ENCODE measurements around the gene COMT.
"Not testable (repeated sequence)": the region's sequence is repeated elsewhere in the genome, so short reads cannot be mapped to it uniquely, and the experiment has no call there.

The COMT gene

GRCh38 chr22:19941365-19942082, at the start of gene COMT, which contains the start of gene TXNRD2:
COMT (plus strand) TSS chr22:19941772; CDS start chr22:19962527, 20,755 bp downstream.
TXNRD2 (minus strand) TSS chr22:19941818; CDS start chr22:19941803, 15 bp downstream.
- DNase-seq (ENCODE audit: low read depth) = no peak

DNA sequence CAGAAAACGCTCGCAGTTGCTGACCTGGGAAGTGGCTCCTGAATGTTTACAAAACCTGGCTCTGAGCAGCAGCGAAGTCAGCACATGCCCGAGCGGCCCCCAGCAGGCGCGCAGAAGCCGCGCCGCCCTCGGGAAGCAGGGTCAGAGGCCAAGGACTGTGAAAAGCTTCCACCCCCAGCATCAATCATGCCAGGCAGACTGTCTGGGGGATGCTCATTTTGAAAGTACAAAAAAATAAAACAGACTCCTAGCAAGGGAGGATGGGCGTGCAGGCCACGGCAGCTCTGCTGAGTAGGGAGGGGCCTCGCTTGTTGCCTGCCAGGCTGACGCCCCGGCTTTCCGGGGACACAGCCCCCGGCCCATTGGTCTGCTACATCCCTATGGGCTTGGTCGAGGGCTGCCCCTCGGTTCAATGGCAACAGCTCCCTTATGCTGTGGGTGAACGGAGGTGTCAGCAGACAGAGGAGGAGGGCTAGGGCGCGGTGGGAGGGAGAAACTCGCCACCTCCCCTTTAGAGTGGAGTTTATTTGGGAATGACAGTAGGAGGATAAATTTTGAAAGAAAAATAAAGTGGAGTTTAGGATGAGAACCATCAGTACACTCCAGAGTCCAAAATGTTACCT, 49.2 kb upstream of the COMT start:
- no peak for DNase-seq (ENCODE audit: low read depth)

DNA sequence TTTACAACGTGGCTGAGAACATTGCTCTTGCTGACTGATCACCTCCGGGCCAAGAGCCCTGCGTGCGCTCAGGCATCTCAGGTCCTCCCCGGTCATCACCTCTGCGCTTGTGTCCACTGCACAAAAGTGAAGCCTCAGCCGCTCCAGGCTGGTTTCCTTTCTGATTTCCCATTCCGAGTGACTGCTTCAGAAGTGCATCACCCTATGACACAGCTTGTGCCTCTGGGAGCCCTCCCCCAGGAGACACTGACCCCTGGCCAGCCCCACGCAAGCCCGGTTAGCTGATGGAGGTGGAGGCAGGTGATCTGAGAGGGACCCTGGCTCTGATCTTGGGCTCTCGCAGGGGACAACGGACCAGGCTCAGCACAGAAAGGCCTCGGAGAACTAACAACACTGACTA, 48.6 kb upstream of the COMT start:
- DNase-seq (ENCODE audit: low read depth) = no peak

DNA sequence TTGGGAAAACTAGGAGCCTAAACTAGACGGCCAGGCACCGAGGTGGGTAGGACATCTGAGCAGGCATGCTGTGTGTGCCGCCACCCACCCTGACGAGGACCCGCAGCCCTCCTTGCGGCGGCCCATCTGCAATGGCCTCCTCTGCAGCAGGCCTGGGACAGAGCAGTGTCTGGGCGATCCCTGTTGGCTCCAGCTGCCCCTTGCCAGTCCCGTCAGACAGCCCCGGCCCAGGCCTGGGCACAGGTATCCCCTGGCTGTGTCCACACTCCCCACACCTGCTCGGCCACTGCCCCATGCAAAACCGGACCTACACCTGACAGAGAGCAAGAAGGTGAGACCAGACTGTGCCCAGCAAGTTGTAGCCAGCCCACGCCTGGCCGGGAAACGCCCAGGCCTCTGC, 48.2 kb upstream of the COMT start:
- DNase-seq (ENCODE audit: low read depth) = no peak

- no peak for DNase-seq (ENCODE audit: low read depth)
These were observed 46.3 kb upstream of the COMT start for GRCh38 chr22:19895160-19895849.

GRCh38 chr22:19896665-19897355, 44.8 kb upstream of the COMT start:
- no peak for DNase-seq (ENCODE audit: low read depth)

DNA sequence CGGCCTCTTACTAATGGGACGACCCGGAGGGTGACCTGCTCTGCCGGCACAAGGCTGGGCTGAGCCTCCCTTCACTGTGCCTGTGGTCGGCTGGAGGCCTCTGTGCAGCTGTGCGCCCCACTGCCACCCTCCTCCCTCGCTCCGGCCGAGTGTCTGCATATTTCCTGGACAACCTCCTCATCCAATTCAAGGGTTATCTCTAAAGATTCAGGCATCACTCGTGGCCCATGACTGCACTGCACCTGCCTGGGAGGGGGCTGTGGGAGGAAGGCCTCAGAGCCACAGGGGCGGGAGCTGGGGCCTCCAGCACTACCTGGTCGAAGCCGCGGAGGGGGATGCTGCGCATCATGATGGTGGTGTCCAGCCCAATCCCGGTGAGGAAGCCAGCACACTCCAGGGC, 43.8 kb upstream of the COMT start:
- DNase-seq (ENCODE audit: low read depth) = no peak

GRCh38 chr22:19898145-19898544, 43.4 kb upstream of the COMT start:
- no peak for DNase-seq (ENCODE audit: low read depth)

- DNase-seq (ENCODE audit: low read depth) = no peak
These were observed 42.6 kb upstream of the COMT start for GRCh38 chr22:19898831-19899567.

DNA sequence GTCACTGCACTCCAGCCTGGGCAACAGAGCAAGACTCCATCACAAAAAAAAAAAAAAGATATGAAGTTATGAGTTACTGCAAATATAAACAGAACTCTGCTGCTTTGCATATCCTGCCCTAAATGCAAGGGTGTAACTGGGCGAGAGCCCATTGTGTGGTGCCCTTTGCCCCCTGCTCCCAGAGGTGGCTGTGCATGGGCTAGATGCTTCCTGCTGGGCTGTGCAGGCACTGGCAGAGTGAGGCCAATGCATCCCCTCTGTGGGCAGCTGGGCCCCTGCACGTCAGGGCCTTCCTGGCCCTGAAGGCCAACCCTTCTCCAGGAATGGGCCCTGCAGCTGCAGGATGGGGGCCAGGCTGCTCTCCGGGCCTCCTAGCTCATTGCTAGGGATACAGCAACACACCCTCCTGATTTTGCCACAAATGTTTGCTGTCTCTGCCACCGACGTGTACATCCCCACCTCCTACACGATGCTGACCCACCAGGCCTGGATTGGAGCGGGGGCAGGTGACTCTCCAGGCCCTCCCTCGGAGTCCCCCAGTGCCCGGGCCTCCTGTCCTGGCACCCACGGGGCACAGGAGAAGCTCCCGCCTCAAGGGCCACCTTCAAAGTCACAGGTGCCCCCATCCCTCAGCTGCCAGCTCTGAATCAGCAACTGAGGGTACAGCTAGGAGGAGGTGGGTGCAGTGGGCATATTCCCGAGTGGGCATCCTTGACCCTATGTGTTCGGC, 40.7 kb upstream of the COMT start:
- DNase-seq (ENCODE audit: low read depth) = no peak

DNA sequence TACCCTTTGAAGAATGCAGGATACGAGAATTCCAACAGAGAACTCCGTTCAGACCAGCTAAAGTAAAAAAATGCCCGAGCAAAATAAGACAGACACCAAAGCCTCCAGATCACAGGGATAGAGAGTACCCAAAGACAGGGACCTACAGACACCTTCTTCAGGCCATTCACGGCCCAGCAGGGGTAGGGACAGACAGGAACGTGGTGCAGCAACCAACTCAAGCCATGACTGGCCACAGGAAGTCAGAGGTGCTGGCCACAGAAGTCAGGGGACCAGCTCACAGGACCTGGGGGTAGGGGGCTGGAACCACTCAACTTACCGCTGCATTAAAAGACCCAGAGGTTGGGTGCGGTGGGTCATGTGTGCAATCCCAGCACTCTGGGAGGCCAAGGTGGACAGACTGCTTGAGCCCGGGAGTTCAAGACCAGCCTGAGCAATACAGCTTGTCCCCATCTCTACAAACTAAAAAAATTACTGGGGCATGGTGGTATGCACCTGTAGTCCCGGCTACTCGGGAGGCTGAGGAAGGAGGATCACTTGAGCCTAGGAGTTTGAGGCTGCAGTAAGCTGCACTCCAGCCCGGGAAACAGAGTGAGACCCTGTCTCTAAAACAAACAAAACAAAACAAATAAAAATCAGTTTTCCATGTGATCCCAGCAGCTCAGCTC, 39.9 kb upstream of the COMT start:
- DNase-seq (ENCODE audit: low read depth) = no peak

DNA sequence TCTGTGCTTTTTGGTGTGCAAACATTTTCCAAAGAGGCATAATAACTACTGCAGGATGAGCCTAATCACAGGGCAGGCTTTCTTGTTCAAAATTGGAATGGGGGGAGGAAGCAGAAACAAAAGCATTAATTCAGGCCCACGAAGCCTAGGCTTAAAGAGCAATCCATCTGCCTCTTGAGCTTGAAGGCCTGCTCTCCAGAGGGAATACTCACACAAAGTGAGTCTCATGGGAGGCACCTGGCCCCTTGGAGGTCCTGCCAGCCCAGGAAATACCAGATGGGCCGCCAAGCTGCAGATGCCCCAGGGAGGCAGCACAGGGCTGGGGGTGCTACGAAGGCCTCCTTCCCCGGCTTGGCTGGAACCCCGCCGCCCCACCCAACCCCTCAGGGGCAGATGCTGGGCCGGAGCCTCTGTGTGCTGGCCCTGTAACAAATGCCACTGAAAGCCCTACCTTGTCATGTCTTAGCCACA, 39.3 kb upstream of the COMT start:
- DNase-seq (ENCODE audit: low read depth) = no peak

DNA sequence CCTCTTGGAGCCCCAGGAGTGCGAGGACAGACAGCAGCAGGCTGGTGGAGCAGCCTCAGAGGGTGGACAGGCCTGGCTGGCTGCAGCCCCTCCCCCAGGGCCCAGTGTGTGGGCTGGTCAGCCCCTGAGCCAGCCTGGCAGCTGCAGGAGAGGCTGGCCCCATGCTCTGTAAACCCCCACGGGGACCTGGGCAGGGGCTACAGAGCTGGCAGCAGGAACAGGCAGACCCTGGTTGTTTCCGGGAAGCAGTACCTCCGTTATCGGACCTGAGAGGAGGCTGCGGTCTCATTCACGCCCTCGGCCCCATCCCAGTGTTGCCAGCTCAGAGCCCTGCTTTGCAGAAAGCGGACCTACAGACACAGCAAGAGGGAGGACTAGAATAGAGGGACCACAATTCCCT, 38.5 kb upstream of the COMT start:
- DNase-seq (ENCODE audit: low read depth) = no peak

GRCh38 chr22:19903513-19903912, 38.1 kb upstream of the COMT start:
- DNase-seq (ENCODE audit: low read depth) = no peak

GRCh38 chr22:19904174-19904856, 37.3 kb upstream of the COMT start:
- no peak for DNase-seq (ENCODE audit: low read depth)

DNA sequence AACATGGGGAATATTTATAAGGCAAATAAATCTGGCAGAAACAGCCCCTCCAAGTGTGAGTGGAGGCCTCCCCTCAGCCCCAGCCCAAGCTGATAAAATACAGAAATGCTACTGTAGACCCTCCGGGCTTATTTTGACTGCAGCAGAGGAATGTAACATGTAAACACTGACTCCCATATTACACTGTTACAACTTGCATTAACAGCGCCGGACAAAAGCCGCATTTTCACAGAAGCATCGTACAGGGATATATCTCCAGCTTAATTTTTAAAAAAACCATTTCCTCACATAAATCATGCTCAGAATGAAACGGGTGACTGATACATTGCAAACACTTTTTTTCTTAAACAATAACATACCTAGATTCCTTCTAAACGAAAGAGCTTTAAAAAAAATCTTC, 36.6 kb upstream of the COMT start:
- DNase-seq (ENCODE audit: low read depth) = no peak

DNA sequence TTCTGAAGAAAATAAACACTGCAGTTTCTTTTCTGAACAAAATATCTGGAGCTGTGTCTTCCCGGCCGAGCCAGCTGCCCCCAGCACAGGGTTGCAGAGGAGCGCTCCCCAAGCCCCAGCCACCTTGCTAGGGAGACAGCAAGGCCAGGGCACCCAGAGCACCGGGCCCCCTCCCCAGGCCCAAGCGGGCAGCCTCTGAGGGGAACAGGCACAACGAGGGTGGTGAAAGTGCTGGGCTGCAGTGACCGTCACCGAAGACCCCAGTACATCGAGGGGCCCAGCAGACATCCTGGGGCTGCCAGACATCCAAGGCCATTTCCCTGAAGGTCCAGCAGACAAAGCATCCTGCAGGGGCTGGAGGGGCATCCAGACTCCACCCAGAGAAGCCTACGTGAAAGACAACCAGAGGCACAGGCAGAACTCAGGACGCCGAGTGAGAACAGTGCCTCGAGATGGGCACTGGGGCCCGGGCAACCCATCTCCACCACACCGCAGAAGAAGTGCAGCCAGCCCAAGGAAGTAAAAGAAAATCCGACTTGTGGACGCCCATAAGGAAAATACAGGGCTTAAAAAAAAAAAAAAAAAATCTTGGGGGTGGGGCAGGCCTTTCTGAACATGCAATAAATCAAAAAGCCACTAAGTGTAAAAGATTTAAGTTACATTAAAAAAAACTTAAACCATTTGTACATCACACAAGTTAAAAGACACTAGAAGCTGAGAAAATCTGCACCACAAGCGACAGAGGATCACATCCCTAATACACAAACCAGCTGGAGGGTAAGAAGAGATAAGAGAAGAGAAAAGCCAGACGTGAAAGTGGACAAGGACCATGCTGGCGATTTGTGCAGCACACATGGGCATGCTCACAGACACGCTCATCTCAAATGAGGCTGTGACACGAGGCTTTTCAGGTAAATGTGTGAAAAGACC, 36.0 kb upstream of the COMT start:
- no peak for DNase-seq (ENCODE audit: low read depth)

- not testable (repeated sequence) for DNase-seq (ENCODE audit: low read depth)
These were observed 34.7 kb upstream of the COMT start for GRCh38 chr22:19906864-19907263.

GRCh38 chr22:19907902-19908301, 33.7 kb upstream of the COMT start:
- DNase-seq (ENCODE audit: low read depth) = not testable (repeated sequence)
